GM18519 (cell line): ENCODE measurements around the gene NKAIN2.
"Not testable (repeated sequence)": the region's sequence is repeated elsewhere in the genome, so short reads cannot be mapped to it uniquely, and the experiment has no call there.

Source experiments
- ATAC-seq: cut with Tn5 transposase; IDR thresholded peaks from one replicate; pipeline ENCODE4 v1.9.1; 2021; ENCODE audit warnings: mild to moderate bottlenecking, moderate library complexity; ENCODE audit not compliant: unreplicated experiment, low FRiP score

NKAIN2 gene

DNA sequence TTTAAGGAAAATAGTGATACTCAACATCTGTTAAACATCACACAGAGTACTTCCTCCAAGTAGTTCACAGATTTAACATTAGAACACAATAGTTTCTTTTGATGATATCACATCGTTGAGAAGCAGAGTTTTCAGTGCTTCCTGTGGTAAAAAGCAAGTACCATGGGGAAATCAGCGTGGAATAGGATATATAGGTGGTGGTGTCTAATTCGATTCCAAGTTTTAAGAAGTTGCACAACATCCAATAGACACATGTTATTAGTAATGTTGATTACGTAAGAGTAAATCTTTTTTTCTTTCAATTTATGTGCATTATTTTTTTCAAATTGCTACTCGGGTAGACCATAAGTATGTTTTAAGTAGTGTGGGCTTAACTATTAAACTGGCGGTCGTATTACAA, 360.7 kb downstream of the NKAIN2 start:
- no peak for ATAC-seq

DNA sequence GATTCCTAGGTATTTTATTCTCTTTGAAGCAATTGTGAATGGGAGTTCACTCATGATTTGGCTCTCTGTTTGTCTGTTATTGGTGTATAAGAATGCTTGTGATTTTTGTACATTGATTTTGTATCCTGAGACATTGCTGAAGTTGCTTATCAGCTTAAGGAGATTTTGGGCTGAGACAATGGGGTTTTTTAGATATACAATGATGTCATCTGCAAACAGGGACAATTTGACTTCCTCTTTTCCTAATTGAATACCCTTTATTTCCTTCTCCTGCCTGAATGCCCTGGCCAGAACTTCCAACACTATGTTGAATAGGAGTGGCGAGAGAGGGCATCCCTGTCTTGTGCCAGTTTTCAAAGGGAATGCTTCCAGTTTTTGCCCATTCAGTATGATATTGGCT, 363.6 kb downstream of the NKAIN2 start:
- not testable (repeated sequence) for ATAC-seq

DNA sequence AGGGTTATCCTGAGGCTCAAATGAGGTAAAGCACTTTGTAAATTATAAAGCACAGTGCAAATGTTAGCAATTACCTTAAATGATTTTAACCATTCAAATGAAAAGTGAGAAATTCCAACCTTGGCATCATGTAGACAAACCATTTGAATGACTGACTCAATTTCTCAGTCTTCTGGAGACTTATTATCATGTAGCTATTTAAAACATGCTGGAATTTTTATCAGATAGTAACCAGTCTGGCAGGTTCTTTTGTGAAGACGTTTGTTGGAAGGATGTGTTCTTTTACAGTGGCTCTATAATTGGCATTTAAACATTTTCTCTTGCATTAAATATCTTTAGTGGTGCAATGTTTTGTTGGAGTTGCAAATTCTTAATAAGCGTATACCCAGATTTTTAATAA, 386.6 kb downstream of the NKAIN2 start:
- no peak for ATAC-seq

DNA sequence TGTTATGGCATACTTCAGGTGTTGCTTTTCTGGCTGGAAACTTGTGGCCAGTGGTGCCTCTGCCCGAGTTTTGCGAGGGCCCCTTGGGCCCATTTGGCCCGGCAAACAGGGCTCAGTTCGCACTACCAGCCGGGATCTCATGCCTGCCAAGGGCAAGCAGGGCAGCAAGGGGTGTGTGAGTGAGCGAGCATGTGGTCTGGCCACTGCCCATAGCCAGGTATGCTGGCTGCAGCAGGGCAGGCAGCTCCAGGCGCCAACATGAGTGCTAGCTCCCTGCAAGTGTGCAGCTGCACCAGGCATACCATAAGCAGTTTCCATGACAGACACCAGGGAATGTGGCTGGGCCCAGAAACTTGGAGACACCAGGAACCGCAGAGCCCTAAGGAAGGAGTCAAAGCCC, 389.5 kb downstream of the NKAIN2 start:
- no peak for ATAC-seq

DNA sequence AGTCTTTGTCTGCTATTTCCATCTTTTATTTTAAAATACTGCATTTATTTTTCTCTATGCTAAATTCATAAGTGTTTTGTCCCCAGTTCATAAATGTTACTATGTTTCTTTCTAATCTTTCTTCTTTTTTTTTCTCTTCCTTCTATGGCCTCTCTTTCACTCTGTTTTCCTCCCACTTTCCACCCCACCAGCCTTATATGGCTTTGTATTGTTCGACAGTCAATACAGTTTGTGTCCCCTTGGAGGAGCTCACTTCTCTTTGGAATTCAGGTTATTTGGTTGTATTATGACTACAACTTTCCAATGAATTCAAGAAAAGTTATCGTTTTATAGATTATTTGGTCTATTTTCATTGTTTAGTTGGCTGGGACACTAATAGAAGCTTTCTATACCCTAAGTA, 393.5 kb downstream of the NKAIN2 start:
- no peak for ATAC-seq

DNA sequence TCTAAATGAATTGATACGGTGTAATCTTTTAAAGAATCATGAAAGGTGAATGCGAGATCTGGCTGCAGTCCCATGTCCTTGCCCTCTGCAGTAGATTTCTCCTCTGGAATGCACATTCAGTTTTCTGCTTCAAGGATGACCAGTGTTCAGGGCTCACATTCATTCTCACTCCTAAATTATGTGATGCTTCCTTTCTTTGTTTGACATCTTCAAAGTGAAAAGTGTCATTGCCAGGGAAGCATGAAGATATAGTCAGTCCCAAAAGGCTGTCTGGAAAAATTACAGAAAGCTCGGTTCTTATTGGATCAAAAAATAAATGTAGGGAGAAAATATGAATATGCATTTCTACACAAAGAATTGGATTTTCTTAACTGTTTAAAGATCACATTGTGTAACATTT, 395.6 kb downstream of the NKAIN2 start:
- no peak for ATAC-seq

DNA sequence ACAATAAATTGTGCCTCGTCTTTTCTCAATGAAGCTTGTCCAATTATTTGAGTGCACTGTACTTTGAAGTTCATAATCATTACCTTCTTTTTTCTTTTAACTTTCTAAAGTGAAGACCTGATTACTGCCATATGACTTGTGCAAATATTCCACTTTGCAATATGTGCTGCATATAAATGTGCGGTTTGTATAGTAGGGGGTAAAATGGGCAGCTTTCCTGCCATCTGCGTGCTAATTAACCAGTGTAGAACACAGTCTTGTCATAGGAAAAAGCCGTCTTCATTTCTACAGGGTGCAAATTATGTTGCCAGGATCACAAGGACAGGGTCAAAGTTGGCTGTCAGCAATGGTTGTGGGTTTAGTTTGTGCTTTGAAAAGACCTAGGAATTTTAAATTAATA, 397.0 kb downstream of the NKAIN2 start:
- no peak for ATAC-seq

DNA sequence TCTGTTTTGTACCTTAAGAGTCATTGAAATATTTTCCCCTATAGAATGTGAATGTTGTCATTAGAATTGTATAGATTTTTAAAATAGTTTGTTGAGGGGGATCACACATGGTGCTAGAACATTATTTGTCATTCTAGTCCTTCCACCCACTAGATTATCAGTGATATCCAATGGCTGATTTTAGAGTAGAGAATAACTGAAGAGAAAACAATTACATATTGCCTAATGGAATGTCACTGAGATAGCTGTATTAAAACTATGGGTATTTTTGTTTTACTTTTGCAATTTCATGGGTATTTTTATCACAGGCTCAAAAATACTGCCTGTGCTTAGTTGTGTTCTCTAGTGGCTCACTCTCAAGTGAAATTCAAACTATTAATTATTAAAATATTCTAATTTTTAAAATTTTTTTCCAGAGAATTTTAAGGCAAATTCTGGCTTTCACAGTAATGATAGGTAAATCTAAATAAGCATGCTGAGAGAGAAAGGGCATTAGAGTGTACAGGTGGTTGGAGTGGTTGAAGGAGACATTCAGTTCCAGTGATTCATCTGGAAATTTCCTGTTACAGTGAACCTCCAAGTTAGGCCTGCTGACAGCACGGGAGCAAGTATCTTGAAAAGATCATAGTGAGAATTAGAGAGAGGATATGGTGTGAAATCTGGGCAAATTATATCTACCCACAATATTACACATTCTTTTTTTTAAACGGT, 399.6 kb downstream of the NKAIN2 start:
- ATAC-seq = no peak

DNA sequence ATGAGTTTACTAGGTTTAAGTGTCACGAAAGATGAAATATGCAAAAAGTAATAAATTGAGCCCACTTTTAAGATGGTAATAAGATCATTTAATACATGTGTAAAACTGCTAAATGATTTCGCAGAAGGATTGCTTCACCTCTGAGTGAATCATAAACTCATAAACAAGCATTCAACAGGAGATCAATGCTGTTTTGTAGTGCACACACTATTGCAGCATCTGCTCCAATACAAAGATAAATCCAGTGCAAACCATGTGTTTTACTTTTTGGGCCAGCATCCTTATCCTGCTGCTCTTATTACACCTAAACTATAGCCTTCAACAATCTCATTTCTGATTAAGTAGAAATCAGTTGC, 400.1 kb downstream of the NKAIN2 start:
- ATAC-seq = no peak

DNA sequence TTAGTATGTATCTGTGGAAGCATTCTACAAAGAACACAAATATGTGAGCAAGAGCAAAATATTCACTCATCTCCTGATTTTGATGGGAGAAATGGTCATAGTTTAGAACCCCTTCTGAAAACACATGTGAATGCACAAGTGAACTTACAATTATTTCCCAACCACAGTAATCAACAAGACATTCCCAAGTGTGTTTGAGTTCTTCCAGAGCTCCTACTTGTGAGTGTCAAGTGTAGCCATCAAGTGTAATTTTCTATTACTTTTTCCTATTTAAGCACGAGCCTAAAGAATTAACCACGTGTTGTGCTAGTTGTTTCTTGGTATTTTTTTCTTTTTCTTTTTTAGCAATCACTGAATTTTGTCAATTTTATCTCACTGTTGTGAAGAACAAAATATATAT, 402.3 kb downstream of the NKAIN2 start:
- no peak for ATAC-seq

DNA sequence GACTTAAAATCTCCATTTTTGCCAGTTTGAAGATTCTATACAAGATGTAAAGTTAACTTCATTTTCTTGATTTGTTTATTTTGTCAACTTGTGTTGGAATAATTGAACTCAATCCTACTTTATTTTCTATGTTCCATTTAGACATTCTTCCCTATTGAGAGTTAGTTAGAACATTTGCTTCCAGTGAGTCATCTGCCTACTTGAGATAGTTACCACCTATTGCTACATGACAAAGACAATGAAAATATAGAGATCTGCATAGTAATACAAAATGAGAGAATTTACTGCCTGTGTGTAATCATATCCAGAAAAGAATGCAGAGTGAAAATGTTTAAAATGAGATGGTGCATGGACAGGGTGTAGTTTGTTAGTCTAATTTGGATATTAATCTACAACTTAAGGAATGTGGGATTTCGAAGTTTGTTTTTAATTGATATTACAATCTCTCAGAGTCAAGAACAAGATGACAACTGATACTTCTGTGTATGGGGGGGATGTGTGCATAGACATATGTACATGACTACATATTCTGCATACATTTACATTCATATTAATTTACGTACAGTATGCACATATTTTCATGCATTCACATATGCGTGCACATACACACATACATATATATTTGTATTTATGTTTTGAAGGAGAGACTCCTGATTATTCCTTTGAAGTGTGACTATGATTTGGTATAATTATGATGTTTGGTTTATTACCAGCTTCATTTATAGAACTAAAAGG, 420.1 kb downstream of the NKAIN2 start:
- ATAC-seq = no peak

DNA sequence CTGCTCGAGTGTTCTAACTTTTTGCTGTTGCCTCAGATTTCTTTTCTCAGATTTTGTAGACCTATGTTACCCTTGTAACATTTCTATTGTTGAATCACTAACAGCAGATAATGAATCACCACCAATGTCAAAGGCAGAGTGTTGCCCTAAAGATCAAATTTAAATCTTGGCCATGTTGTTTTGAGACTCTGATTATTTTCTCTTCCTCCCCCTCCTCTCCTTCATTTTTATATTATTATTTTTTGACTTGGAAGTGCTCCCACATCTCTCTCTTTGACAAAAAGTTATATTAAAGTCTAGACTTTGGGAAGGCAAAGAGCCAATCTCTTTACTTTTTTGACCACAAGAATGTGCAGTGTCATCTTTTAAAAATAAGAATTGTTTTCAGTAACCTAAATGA, 422.7 kb downstream of the NKAIN2 start:
- ATAC-seq = no peak

DNA sequence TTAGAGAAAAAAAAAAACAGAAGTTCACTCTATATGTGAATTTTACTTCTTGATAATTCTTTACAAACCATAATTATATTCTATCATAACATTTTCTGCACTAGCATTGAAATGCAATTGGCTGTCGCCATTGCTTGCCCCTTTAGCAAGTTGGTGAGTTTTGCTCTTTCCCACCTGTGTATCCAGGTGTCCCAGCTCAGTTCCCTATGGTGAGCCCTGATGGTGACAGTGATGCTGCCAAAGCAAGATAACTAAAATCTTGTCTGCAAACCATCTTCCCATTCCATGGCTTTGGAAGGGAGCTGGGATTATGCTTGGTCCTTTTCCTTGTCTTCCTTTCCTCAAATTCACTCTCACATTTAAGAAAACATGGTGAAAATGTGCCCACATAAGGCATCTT, 429.6 kb downstream of the NKAIN2 start:
- ATAC-seq = no peak

DNA sequence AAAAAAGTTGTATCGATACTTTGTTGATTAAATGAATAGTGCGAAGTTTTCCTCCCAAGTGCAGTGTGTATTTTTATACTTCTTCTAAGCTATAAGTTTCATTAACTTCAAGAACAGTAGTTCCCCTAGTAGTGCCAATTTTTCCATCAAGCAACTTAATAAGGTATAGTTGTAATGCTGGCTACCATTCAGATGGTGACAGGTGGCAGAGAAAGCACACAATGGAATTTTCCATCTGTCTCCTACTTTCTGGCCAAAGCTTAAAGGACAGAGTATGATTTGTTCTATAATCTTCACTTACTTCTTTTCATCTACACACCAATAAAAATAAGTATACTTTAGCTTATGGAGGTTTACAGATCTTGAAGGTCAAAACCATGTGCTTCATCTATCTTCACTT, 431.1 kb downstream of the NKAIN2 start:
- no peak for ATAC-seq

DNA sequence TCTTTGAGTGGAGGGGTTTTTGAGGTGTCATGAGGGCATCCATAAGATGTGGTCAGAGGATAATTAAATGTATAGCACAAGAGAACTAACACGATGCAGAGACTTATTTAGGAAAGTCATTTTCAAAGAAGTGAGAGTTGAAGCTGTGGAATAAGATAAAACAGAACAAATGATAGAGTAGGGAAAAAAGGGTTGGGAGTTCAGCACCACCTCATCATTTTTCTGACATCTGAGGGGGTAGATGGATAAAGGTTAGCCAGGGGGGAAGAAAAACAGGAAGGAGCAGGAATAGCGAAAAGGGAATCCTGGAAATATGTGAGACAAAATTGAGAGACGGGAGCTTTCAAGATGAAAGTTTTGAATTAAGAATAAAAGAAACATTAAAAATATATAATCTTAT, 434.2 kb downstream of the NKAIN2 start:
- no peak for ATAC-seq

DNA sequence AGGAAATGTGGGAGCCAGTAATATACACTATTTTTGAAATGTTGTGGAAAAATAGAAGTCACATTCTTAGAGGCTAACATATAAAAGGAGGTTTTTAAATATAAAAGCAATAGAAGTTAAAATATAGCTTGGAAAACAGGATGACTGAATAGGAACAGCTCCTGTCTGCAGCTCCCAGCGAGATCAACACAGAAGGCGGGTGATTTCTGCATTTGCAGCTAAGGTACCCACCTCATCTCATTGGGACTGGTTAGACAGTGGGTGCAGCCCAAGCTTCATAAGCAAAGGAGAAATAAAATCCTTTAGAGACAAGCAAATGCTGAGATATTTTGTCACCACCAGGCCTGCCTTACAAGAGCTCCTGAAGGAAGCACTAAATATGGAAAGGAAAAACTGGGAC, 434.7 kb downstream of the NKAIN2 start:
- not testable (repeated sequence) for ATAC-seq

DNA sequence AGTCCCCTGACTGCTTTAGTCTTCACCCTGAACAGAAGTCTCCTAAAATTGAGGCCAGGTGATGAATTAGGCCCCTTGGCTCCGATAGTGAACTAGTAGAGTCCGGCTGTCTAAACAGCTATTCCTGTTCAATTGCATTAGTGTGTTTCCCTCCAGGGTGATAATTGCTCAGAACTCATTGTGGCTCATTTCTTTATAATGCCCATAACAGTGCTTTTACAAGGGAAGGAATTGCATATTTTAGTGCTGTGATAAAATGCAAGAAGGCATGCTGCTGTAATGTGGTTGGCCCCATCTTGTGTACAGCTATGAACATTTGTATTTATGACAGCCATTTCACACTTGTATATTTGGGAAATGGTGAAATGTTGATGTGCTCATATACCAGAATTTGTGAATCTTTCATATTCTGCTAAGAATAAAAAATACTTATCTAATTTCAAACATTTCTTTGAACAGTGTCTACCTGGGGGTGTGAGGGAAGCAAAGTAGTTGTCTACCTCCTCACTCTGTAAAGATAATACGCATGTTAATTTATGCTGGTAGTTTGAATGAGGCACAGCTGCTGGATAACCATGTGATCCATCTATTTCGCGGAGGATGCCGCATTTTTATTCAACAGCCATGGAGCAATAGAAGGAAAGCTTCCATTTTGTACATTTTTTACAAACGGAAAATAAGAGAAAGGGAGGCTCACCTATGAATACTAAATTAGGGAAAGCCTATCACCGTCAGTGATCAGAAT, 451.4 kb downstream of the NKAIN2 start:
- ATAC-seq = no peak

DNA sequence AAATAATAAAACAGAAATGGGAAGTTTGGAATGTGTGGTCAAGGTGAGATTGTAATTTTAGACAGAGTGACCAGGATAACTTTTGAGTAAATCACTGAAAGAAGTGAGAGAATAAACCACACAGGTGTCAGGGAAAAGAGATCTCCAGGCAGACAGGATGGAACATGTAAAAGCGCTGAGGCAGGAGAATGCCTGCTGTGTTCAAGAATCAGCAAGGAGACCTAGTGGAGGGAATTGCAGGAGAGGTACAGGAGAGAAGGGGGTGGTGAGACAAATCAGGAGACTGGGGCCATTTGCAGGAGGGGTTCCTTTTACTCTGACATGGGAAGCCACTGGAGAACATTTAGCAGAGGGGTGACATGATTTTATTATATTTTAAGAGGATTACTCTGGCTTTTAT, 456.7 kb downstream of the NKAIN2 start:
- no peak for ATAC-seq

DNA sequence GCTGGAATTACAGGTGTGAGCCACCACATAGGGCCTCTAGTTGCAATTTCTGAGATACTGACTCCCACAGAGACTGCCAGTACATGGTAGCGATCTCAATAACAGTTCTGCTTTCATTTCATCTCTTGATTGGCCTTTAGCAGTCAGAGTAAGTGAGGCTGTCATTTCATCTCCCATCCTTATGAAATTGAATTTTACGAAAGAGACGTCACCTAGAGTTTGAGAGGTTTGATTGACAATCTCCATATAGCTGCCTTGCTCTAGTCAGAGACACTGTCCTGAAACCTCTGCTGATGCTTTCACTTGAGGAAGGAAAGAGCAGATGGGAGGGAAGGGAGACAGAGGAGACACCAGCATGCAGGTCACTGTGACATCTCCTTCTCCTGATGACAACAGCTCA, 466.1 kb downstream of the NKAIN2 start:
- no peak for ATAC-seq

DNA sequence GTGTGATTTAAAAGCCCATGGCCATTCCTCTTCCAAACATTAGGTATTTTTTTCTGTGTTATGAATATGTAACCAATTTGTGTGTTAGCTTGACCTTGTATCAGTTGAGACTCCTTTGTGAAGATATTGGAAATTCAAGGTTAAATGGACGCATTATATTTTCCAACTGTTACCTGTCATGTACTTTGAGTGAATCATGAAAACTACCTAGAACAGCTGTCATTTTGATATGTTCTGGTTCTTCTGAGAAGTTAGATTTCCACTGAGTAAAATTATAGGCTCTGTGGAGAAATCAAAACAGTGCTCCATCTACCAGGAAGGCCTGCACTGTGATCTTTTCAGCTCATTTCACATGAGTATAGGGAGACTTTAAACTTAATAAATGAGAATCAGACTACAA, 470.0 kb downstream of the NKAIN2 start:
- no peak for ATAC-seq

DNA sequence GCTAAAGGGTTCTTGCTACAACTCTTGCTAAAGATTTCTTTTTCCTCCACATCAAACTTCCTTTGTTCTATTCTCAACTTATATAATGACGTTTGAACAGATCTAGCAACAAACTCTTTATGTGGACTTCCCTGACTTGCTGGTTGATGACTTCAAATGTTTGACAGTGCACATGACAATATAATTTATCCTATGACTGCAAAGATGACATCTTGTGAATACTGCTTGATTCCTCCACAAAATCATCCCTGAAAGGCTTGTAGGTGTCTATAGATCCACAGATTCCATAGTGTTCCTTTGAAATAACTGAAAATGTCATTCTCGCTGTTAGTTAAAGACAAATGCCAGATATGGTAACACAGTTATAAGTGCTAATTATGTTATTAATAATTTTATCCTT, 478.9 kb downstream of the NKAIN2 start:
- ATAC-seq = no peak

DNA sequence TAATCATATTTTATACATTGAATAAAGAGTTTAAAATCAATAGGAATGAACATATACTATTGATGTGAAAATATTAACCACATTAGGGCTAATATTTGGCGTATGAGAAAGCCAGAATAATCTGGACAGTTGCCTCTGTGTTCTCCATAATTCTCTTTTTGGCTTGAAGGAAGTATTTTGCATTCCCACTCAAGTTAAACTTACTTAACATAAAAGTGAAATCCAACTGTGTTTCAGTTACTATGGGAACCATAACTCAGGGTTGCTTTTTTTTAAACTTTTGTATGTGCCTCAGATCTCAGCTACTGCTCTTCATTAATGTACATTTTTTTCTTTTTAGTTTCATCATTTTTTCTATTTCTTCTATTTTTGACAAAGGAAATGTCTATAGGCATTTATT, 479.8 kb downstream of the NKAIN2 start:
- no peak for ATAC-seq
